ENCODE measurements around the gene FNDC1. TPM values are rescaled to one million over a fixed set of nuclear protein-coding genes. Genes with fewer than 3 reads are reported as not detected.

The FNDC1 gene
- total RNA-seq, 1 donor from 2014 or later: 0.09 TPM

DNA sequence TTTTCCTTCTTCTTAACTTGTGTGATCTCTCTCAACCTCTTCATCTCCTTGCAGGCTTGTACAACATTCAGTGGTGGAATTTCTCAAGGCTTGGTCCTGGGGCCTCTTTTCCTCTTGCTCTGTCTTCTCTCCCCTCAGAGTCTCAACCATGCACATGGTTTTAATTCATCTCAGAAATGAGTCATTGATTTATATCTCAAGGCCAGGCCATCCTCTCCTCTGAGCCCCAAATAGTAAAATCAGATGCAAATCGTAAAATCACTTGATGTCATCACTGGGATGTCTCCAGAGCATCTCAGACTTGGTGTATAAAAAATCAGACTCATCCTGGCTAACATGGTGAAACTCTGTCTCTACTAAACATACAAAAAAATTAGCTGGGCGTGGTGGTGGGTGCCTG, 85.0 kb downstream of the FNDC1 start:
- Mint-ChIP-seq H3K27ac (ENCODE audit: unreplicated experiment) (no peak overlapping the region), H3K4me3 (no peak overlapping the region), H3K9me3 (peaks cover 3% of the 10 kb centered on the region), H3K27me3 (ENCODE audit: low read depth) (peaks cover 30% of the 10 kb centered on the region), H3K36me3 (ENCODE audit: low read depth) (no peaks in the 10 kb centered on the region), H3K4me1 (no peaks in the 10 kb centered on the region)
- no peak for TF ChIP-seq CTCF (conservative IDR thresholded peaks at IDR 0.05)
- DNase-seq (ENCODE audit: low read depth, low spot score): no peak

DNA sequence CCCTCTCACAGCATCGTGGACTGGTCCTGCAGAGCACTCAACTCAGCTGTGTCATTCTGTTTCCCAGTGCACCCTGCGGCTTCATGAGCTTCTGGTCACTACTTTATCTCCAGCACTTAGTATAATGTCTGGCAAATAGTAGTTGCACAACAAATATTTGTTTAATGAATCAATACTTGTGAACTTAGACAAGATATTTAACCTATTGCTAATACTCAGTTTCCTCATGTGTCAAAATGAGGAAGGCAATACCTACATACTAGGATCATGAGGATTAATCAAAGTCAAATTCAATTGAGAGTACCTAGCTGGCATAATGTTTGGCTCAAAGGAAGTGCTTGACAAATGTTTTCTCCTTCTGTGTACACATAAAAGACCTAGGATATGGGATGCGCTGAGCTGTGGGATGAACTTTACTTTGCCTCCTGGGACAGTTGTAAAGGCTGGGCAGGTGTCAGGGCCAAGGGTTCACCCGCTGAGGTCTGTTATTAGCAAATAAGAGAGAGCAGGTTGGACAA, 86.3 kb downstream of the FNDC1 start:
- no peak for DNase-seq (ENCODE audit: low read depth, low spot score)
- peak overlapping the region; percentile 88 for H3K27ac Mint-ChIP-seq (ENCODE audit: unreplicated experiment)
- peaks cover 35% of the 10 kb centered on the region for H3K27me3 Mint-ChIP-seq (ENCODE audit: low read depth)
- peaks cover 3% of the 10 kb centered on the region for H3K9me3 Mint-ChIP-seq
- H3K4me1 Mint-ChIP-seq: no peaks in the 10 kb centered on the region
- no peaks in the 10 kb centered on the region for H3K36me3 Mint-ChIP-seq (ENCODE audit: low read depth)
- no peak overlapping the region for H3K4me3 Mint-ChIP-seq
- TF ChIP-seq CTCF (conservative IDR thresholded peaks at IDR 0.05): no peak

- Mint-ChIP-seq H3K27me3 (ENCODE audit: low read depth) (peaks cover 37% of the 10 kb centered on the region), H3K36me3 (ENCODE audit: low read depth) (no peaks in the 10 kb centered on the region), H3K9me3 (peaks cover 3% of the 10 kb centered on the region), H3K27ac (ENCODE audit: unreplicated experiment) (peak overlapping the region; percentile 43), H3K4me1 (no peaks in the 10 kb centered on the region), H3K4me3 (no peak overlapping the region)
- TF ChIP-seq CTCF (conservative IDR thresholded peaks at IDR 0.05): no peak
- no peak for DNase-seq (ENCODE audit: low read depth, low spot score)
Observed at GRCh38 chr6:159256128-159256527, 86.9 kb downstream of the FNDC1 start.

GRCh38 chr6:159257846-159258245, 88.6 kb downstream of the FNDC1 start:
- Mint-ChIP-seq H3K9me3 (peaks cover 3% of the 10 kb centered on the region), H3K4me3 (no peak overlapping the region), H3K27me3 (ENCODE audit: low read depth) (peaks cover 42% of the 10 kb centered on the region)

DNA sequence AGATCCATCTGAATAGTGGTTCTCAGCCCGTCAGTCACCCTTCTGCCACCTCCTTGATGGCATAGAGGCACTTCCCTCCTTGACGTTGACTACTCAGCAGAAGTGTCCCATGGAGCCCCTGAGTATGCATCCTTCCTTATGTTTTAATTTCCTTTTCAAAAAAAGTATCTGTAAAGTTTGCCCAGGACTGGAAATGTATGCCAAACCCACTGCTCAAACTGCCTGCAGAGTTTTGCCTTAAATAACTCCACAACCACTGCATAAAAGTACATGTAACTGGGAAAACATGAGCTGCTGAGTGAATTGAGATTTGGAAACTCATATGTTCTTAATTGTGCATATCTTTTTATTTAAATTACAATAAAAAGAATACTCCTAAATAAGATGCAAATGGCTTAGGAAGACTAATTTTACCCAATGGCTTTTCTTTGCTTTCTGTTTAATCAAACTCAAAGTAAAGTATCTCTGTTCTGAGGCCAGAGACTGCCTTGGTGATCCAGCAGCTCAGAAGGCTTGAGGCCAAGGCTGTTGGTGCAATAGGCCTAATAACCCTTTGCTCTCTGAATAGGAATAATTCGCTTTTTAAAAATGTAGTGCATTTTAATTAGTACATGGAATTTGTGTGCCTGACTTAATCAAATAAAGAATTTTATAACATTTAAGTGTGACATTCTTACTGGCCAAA, 90.4 kb downstream of the FNDC1 start:
- Mint-ChIP-seq H3K27me3 (ENCODE audit: low read depth) (peaks cover 50% of the 10 kb centered on the region), H3K36me3 (ENCODE audit: low read depth) (no peaks in the 10 kb centered on the region), H3K4me3 (no peak overlapping the region), H3K27ac (ENCODE audit: unreplicated experiment) (no peak overlapping the region), H3K4me1 (no peaks in the 10 kb centered on the region), H3K9me3 (peaks cover 3% of the 10 kb centered on the region)
- no peak for DNase-seq (ENCODE audit: low read depth, low spot score)
- TF ChIP-seq CTCF (conservative IDR thresholded peaks at IDR 0.05): no peak

More at GRCh38 chr6:159257846-159258245, 88.6 kb downstream of the FNDC1 start:
- Mint-ChIP-seq H3K36me3 (ENCODE audit: low read depth) (no peaks in the 10 kb centered on the region), H3K27ac (ENCODE audit: unreplicated experiment) (no peak overlapping the region), H3K4me1 (no peaks in the 10 kb centered on the region)
- DNase-seq (ENCODE audit: low read depth, low spot score): no peak
- TF ChIP-seq CTCF (conservative IDR thresholded peaks at IDR 0.05): no peak

Measured in neural crest cell (in vitro differentiated cells).